Endothelial cell of umbilical vein (primary cell): ENCODE measurements around the gene PRPS1. TPM values are rescaled to one million over a fixed set of nuclear protein-coding genes. Genes with fewer than 3 reads are reported as not detected.

Experiments
- BruUV-seq: library from RNA; stranded (reverse); fragments of 400-500 nt; replicated peaks from 2 replicates; lab custom pipeline; 2021; lab: Mats Ljungman, UMichigan
- CTCF ChIA-PET: fragments of 300-600, 350-600 bp; sonication (Branson Sonifier 250); formaldehyde crosslinking; loops from one replicate; lab custom pipeline; 2021; ENCODE audit warnings: antibody characterized with exemption, inconsistent platforms; lab: Charles Lee
- POLR2A ChIA-PET: fragments of 300-600, 350-600 bp; sonication (Branson Sonifier 250); formaldehyde crosslinking; loops from one replicate; lab custom pipeline; 2021; ENCODE audit warnings: antibody characterized with exemption, inconsistent platforms; lab: Charles Lee
- DNase-seq: peaks from one replicate; pipeline ENCODE4 v3.0.0-alpha.2; 2011; ENCODE audit warnings: low read depth, low spot score
- FAIRE-seq: peaks from 2 replicates; lab custom pipeline; 2011; peaks lifted over from hg19 to GRCh38; lab: Jason Lieb, UNC
- H2AFZ ChIP-seq: 2 replicates; pipeline ENCODE4 v1.6.0; 2012; ENCODE audit warnings: low read depth, low read length, control low read depth, inconsistent platforms
- H3K27ac ChIP-seq: 2 replicates; pipeline ENCODE4 v1.5.1; 2011; ENCODE audit warnings: low read depth, mild to moderate bottlenecking, control low read depth, low read length, moderate library complexity; ENCODE audit not compliant: insufficient read depth
- H3K27me3 ChIP-seq, 2 experiments: 2 replicates each; pipeline versions ENCODE4 v1.6.0 to v1.6.1; 2011; ENCODE audit warnings: low read length in 2 of 2, mixed read lengths in 1 of 2; ENCODE audit not compliant: control insufficient read depth in 2 of 2, insufficient read depth in 2 of 2
- H3K36me3 ChIP-seq, 2 experiments: 2 replicates in 1 of 2; 3 replicates in 1 of 2; pipeline ENCODE4 v1.5.1; 2011; ENCODE audit warnings: low read length in 2 of 2, mild to moderate bottlenecking in 1 of 2, moderate library complexity in 1 of 2; ENCODE audit not compliant: control insufficient read depth in 2 of 2, insufficient read depth in 2 of 2; ENCODE audit errors: extremely low read depth in 1 of 2
- H3K4me1 ChIP-seq: 3 replicates; pipeline ENCODE4 v1.5.1; 2011; ENCODE audit warnings: mild to moderate bottlenecking, low read length; ENCODE audit not compliant: control insufficient read depth, insufficient read depth; ENCODE audit errors: extremely low read depth
- H3K4me2 ChIP-seq: 2 replicates; pipeline ENCODE4 v1.6.1; 2011; ENCODE audit warnings: low read length, control low read depth, mixed read lengths; ENCODE audit not compliant: insufficient read depth
- H3K4me3 ChIP-seq, 3 experiments: fragments of 200-600 bp in 1 of 3; sonication (generic), shearing (Covaris generic) in 1 of 3; replicated peaks in 1 of 3; 2 replicates each; pipeline ENCODE4 v1.5.1; 2011 to 2016; ENCODE audit warnings: control low read depth in 3 of 3, low read length in 3 of 3, mild to moderate bottlenecking in 2 of 3, inconsistent platforms in 1 of 3, low read depth in 1 of 3, moderate library complexity in 1 of 3; ENCODE audit not compliant: insufficient read depth in 1 of 3
- H3K79me2 ChIP-seq: 2 replicates; pipeline ENCODE4 v1.6.0; 2012; ENCODE audit warnings: low read length, inconsistent platforms; ENCODE audit not compliant: control insufficient read depth, insufficient read depth
- H3K9ac ChIP-seq: replicated peaks from 2 replicates; pipeline ENCODE3; 2011; ENCODE audit warnings: low read length, control low read depth; ENCODE audit not compliant: insufficient read depth; ENCODE audit errors: extremely low read depth
- H3K9me1 ChIP-seq: replicated peaks from 3 replicates; pipeline ENCODE4 v1.6.0; 2011; ENCODE audit warnings: mild to moderate bottlenecking, low read length; ENCODE audit not compliant: control insufficient read depth, insufficient read depth; ENCODE audit errors: extremely low read depth
- H3K9me3 ChIP-seq: replicated peaks from 2 replicates; pipeline ENCODE4 v1.5.1; 2012; ENCODE audit warnings: low read length, inconsistent platforms; ENCODE audit not compliant: control insufficient read depth, insufficient read depth
- H4K20me1 ChIP-seq: replicated peaks from 2 replicates; pipeline ENCODE3; 2011; ENCODE audit warnings: mild to moderate bottlenecking, low read length; ENCODE audit not compliant: control insufficient read depth, insufficient read depth; ENCODE audit errors: extremely low read depth
- CTCF ChIP-seq, 2 donors: IDR thresholded peaks; 1 replicate in 1 of 2; 2 replicates in 1 of 2; pipeline ENCODE4 v1.5.1; 2011; ENCODE audit warnings: low read length in 2 of 2, mild to moderate bottlenecking in 2 of 2, moderate library complexity in 2 of 2, control low read depth in 1 of 2, inconsistent platforms in 1 of 2, low read depth in 1 of 2; ENCODE audit not compliant: insufficient read depth in 1 of 2; ENCODE audit errors: extremely low read depth in 1 of 2
- EZH2 ChIP-seq: IDR thresholded peaks from 2 replicates; pipeline ENCODE4 v1.6.1; 2012; ENCODE audit warnings: borderline replicate concordance, low read depth, mild to moderate bottlenecking, moderate library complexity, low read length, inconsistent platforms; ENCODE audit not compliant: severe bottlenecking
- FOS ChIP-seq: IDR thresholded peaks from 2 replicates; pipeline ENCODE4 v1.6.1; 2011; ENCODE audit warnings: mild to moderate bottlenecking, low read length, moderate library complexity, borderline replicate concordance; ENCODE audit not compliant: insufficient read depth
- GATA2 ChIP-seq: IDR thresholded peaks from 2 replicates; pipeline ENCODE4 v1.7.0; 2011; ENCODE audit warnings: low read depth, mild to moderate bottlenecking, moderate library complexity, mixed read lengths, low read length; ENCODE audit not compliant: insufficient read length, insufficient read depth
- JUN ChIP-seq: IDR thresholded peaks from 2 replicates; pipeline ENCODE4 v1.6.1; 2011; ENCODE audit warnings: borderline replicate concordance, low read depth; ENCODE audit not compliant: insufficient read length, insufficient read depth
- MAX ChIP-seq: IDR thresholded peaks from 2 replicates; pipeline ENCODE4 v1.6.1; 2011; ENCODE audit not compliant: insufficient read depth, insufficient read length
- MYC ChIP-seq: IDR thresholded peaks from one replicate; pipeline ENCODE4 v1.6.1; 2011; ENCODE audit warnings: mild to moderate bottlenecking, low read depth, low read length
- POLR2A ChIP-seq: IDR thresholded peaks from 2 replicates; pipeline ENCODE4 v1.6.1; 2012; ENCODE audit warnings: low read depth, mild to moderate bottlenecking, control low read depth, low read length
- POLR2AphosphoS5 ChIP-seq: IDR thresholded peaks from 2 replicates; pipeline ENCODE4 v1.6.1; 2012; ENCODE audit warnings: low read depth, mild to moderate bottlenecking, control low read depth, low read length, moderate library complexity; ENCODE audit not compliant: insufficient read depth
- dilution Hi-C: fragments of 300-500 bp; cut with MboI; formaldehyde crosslinking; loops from one replicate; pipeline ENCODE4 v1.15.0; 2019; ENCODE audit warnings: low sequenced_read_pairs; ENCODE audit not compliant: extremely low pct_ligation_motif_present
- intact Hi-C: fragments of 100-400 bp; cut with micrococcal nuclease; formaldehyde crosslinking; loops from one replicate; pipeline ENCODE4 v1.10.0; 2022
- polyA plus RNA-seq, 4 experiments: library from polyadenylated mRNA; depleted of rRNA in 3 of 4; stranded (reverse) in 3 of 4; unstranded in 1 of 4; fragments of >200 nt; gene quantifications; 2 replicates each; pipeline versions ENCODE4 v1.2.1 to v1.2.3, GENCODE V29; 2011 to 2012; ENCODE audit warnings: missing spikeins in 1 of 4
- total RNA-seq: library from RNA; stranded (reverse); gene quantifications from 2 replicates; pipeline ENCODE4 v1.2.3, GENCODE V29; 2021

PRPS1 gene
- total and polyA plus RNA-seq, 2 donors (not counting 3 experiments of a cell fraction or from before 2014, with no cell fraction given): 30.9 to 36.8 TPM

GRCh38 chrX:107629540-107629909 is 1.2 kb downstream of the PRPS1 start:
- CTCF ChIA-PET: interaction anchor here (1.4 to 3.3 kb wide), 3 partner anchors 12 to 89 kb away, joined by 3 to 18 read pairs (median 3); no protein-coding TSS in a partner anchor
- Histone ChIP-seq H3K79me2 (peaks cover 36% of the 10 kb centered on the region), H2AFZ (no peak overlapping the region), H3K36me3 (no peaks in the 10 kb centered on the region), H3K27ac (no peak overlapping the region), H3K9me1 (no peaks in the 10 kb centered on the region), H4K20me1 (no peaks in the 10 kb centered on the region), H3K4me2 (peak overlapping the region; percentile 60), H3K9me3 (no peaks in the 10 kb centered on the region), H3K4me3 (peak overlapping the region in 2 of 3 experiments; percentile 65 to 75), H3K9ac (peak overlapping the region; percentile 19), H3K27me3 (no peaks in the 10 kb centered on the region), H3K4me1 (peaks cover 7% of the 10 kb centered on the region)
- intact Hi-C loops: loop anchor here (1.0 kb wide), 1 partner anchor 92 kb away; no protein-coding TSS in a partner anchor
- DNase-seq: peak; percentile 5
- no TSS peak for BruUV-seq
- dilution Hi-C loops: no loop called here
- no peak for TF ChIP-seq GATA2
- no peak for TF ChIP-seq MYC
- no peak for TF ChIP-seq JUN
- TF ChIP-seq MAX: no peak
- TF ChIP-seq POLR2AphosphoS5: no peak
- no peak for TF ChIP-seq EZH2
- TF ChIP-seq POLR2A: no peak
- TF ChIP-seq FOS: no peak
- TF ChIP-seq CTCF (IDR thresholded peaks at IDR 0.05; ENCODE audit: extremely low read depth in 1 of 2, insufficient read depth in 1 of 2, low read depth in 1 of 2, low read length in 2 of 2): no peak
- POLR2A ChIA-PET: no interaction called here
- FAIRE-seq: peak; percentile 78
